Measurements from ENCODE around the gene GSK3B. TPM values are rescaled to one million over a fixed set of nuclear protein-coding genes. Genes with fewer than 3 reads are reported as not detected.
A peak's percentile ranks its signal among the peaks of the same experiment; 100 is the strongest.

Gene GSK3B
- total and polyA plus RNA-seq, 10 of the 15 experiments (the other 5 are each of a cell fraction or from before 2014, with no cell fraction given): 8.5 to 49.8 (median 25.5) TPM

DNA sequence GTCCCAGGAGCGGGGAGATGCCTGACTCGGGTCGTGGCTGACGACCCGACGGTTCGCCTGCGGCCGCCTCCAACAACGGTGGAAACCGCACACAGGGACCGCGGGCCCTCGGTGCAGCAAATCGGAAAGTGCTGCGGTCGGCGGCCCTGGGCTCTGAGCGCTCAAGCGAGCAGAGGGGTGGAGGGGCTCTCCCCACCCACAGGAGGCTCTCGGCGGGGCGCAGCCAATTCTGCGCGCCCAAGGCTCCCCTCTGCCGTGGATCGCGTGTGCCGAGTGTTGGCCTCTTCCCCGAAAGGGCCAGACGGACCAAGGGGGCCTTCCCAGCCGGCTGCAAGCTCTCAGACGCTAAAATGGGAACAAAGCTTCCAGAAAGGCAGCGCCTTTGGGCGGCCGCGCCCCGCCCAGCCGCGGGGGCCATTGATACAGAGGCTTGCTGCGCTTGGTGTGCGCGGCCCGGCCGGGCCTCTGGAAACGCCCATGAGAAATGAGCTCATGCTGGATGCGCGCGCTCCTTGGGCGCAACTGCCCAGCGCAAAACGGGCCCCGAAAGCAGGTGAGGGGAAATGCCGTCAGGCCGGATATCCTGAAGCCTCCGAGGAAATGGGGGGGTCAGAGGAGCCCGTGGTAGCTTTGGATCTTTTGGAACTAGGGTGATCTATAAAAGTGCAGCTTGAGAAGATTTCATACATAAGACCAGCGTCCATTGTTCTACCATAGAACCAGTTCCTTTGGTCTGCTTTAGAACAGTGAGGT lies 1.2 kb upstream of the GSK3B start (continued):
- TF ChIP-seq, protein P1, sequence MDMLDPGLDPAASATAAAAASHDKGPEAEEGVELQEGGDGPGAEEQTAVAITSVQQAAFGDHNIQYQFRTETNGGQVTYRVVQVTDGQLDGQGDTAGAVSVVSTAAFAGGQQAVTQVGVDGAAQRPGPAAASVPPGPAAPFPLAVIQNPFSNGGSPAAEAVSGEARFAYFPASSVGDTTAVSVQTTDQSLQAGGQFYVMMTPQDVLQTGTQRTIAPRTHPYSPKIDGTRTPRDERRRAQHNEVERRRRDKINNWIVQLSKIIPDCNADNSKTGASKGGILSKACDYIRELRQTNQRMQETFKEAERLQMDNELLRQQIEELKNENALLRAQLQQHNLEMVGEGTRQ (IDR thresholded peaks at IDR 0.05; ENCODE audit: borderline replicate concordance, low read depth, low read length): no peak
- TF ChIP-seq, protein P2, sequence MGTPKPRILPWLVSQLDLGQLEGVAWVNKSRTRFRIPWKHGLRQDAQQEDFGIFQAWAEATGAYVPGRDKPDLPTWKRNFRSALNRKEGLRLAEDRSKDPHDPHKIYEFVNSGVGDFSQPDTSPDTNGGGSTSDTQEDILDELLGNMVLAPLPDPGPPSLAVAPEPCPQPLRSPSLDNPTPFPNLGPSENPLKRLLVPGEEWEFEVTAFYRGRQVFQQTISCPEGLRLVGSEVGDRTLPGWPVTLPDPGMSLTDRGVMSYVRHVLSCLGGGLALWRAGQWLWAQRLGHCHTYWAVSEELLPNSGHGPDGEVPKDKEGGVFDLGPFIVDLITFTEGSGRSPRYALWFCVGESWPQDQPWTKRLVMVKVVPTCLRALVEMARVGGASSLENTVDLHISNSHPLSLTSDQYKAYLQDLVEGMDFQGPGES (IDR thresholded peaks at IDR 0.05): no peak
- no peak for TF ChIP-seq SUZ12 (IDR thresholded peaks at IDR 0.05; ENCODE audit: unreplicated experiment)
- TF ChIP-seq EZH2 (IDR thresholded peaks at IDR 0.05; ENCODE audit: borderline replicate concordance, control insufficient read depth, low read depth, low read length): no peak
- TF ChIP-seq, protein P3, sequence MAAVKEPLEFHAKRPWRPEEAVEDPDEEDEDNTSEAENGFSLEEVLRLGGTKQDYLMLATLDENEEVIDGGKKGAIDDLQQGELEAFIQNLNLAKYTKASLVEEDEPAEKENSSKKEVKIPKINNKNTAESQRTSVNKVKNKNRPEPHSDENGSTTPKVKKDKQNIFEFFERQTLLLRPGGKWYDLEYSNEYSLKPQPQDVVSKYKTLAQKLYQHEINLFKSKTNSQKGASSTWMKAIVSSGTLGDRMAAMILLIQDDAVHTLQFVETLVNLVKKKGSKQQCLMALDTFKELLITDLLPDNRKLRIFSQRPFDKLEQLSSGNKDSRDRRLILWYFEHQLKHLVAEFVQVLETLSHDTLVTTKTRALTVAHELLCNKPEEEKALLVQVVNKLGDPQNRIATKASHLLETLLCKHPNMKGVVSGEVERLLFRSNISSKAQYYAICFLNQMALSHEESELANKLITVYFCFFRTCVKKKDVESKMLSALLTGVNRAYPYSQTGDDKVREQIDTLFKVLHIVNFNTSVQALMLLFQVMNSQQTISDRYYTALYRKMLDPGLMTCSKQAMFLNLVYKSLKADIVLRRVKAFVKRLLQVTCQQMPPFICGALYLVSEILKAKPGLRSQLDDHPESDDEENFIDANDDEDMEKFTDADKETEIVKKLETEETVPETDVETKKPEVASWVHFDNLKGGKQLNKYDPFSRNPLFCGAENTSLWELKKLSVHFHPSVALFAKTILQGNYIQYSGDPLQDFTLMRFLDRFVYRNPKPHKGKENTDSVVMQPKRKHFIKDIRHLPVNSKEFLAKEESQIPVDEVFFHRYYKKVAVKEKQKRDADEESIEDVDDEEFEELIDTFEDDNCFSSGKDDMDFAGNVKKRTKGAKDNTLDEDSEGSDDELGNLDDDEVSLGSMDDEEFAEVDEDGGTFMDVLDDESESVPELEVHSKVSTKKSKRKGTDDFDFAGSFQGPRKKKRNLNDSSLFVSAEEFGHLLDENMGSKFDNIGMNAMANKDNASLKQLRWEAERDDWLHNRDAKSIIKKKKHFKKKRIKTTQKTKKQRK (IDR thresholded peaks at IDR 0.05; ENCODE audit: low read depth, low read length): no peak
- TF ChIP-seq SREBF2 (IDR thresholded peaks at IDR 0.05; ENCODE audit: low read length): no peak
- no peak for TF ChIP-seq RFX5 (IDR thresholded peaks at IDR 0.05; ENCODE audit: low read depth, low read length)
- TF ChIP-seq SMAD1 (IDR thresholded peaks at IDR 0.05; ENCODE audit: low read depth, partially characterized antibody): no peak
- TF ChIP-seq MTA3 (IDR thresholded peaks at IDR 0.05; ENCODE audit: borderline replicate concordance, low read length): peak; percentile 47; the same call in 1 of the 2 replicates
- TF ChIP-seq ZSCAN29 (IDR thresholded peaks at IDR 0.05): no peak; the same call in 1 of the 2 replicates
- TF ChIP-seq TCF3 (IDR thresholded peaks at IDR 0.05; ENCODE audit: borderline replicate concordance, insufficient read depth, low read depth, low read length): 0 out of 2 replicates have a peak, but pooled peaks have one; percentile 18
- TF ChIP-seq IKZF1 (conservative IDR thresholded peaks at IDR 0.05): peak; percentile 96
- peak; percentile 62 for TF ChIP-seq TARDBP (IDR thresholded peaks at IDR 0.05; ENCODE audit: borderline replicate concordance)
- TF ChIP-seq EGR1 (IDR thresholded peaks at IDR 0.05; ENCODE audit: borderline replicate concordance in 1 of 2, low read depth in 2 of 2, low read length in 2 of 2): peak in 1 of 2 experiments; percentile 88; a peak in 2 of 3 replicates
- no peak for TF ChIP-seq SIX5 (IDR thresholded peaks at IDR 0.05; ENCODE audit: low read depth, low read length, severe bottlenecking)
- TF ChIP-seq ESRRA (IDR thresholded peaks at IDR 0.05; ENCODE audit: low read length): no peak
- TF ChIP-seq FOXM1 (IDR thresholded peaks at IDR 0.05; ENCODE audit: low read depth, low read length): peak; percentile 86
- peak; percentile 71 for TF ChIP-seq POLR2AphosphoS2 (IDR thresholded peaks at IDR 0.05; ENCODE audit: low read depth, low read length)
- TF ChIP-seq POU2F2 (IDR thresholded peaks at IDR 0.05; ENCODE audit: borderline replicate concordance, low read depth, low read length): peak; percentile 50; the same call in 2 of the 3 replicates
- TF ChIP-seq SP1 (IDR thresholded peaks at IDR 0.05; ENCODE audit: low read depth, low read length): no peak
- peak; percentile 98 for TF ChIP-seq NR2F1 (conservative IDR thresholded peaks at IDR 0.05)
- no peak for TF ChIP-seq KDM1A (IDR thresholded peaks at IDR 0.05; ENCODE audit: borderline replicate concordance)
- TF ChIP-seq HDAC2 (IDR thresholded peaks at IDR 0.05): no peak
- no peak for TF ChIP-seq FOS (IDR thresholded peaks at IDR 0.05; ENCODE audit: borderline replicate concordance, extremely low read depth, insufficient read length)
- no peak for TF ChIP-seq ZZZ3 (IDR thresholded peaks at IDR 0.05; ENCODE audit: control insufficient read depth, insufficient read length, low read depth)
- TF ChIP-seq TAF1 (IDR thresholded peaks at IDR 0.05; ENCODE audit: borderline replicate concordance, low read depth, low read length): peak; percentile 79
- TF ChIP-seq GABPA (IDR thresholded peaks at IDR 0.05; ENCODE audit: low read depth): peak; percentile 88
- peak; percentile 43 for TF ChIP-seq CREM (IDR thresholded peaks at IDR 0.05; ENCODE audit: low read depth)
